GM19025 (cell line): Measurements from ENCODE around the gene YIF1B.
A peak's percentile ranks its signal among the peaks of the same experiment; 100 is the strongest.
"Not testable (repeated sequence)": the region's sequence is repeated elsewhere in the genome, so short reads cannot be mapped to it uniquely, and the experiment has no call there.

Experiments used
- ATAC-seq: cut with Tn5 transposase; IDR thresholded peaks from one replicate; pipeline ENCODE4 v1.9.1; 2021; ENCODE audit warnings: mild to moderate bottlenecking, low read depth, moderate library complexity; ENCODE audit not compliant: unreplicated experiment

YIF1B gene

GRCh38 chr19:38315657-38316476 is at the start of gene YIF1B:
Gene YIF1B, minus strand, starts transcription at chr19:38315947. Its CDS starts 30 bp downstream, at chr19:38315917.
- peak; percentile 82 for ATAC-seq

- ATAC-seq = not testable (repeated sequence)
Measured at GRCh38 chr19:38362946-38363688, 47.4 kb upstream of the YIF1B start.

GRCh38 chr19:38362076-38362945 is 46.6 kb upstream of the YIF1B start:
- no peak for ATAC-seq

GRCh38 chr19:38361633-38362075 is 45.9 kb upstream of the YIF1B start:
- ATAC-seq = no peak

- no peak for ATAC-seq
Measured at GRCh38 chr19:38360839-38361631, 45.3 kb upstream of the YIF1B start.

- ATAC-seq = no peak
Measured at GRCh38 chr19:38360351-38360750, 44.6 kb upstream of the YIF1B start.

GRCh38 chr19:38359242-38360021 is 43.7 kb upstream of the YIF1B start:
- ATAC-seq = no peak

GRCh38 chr19:38358071-38358470 is 42.3 kb upstream of the YIF1B start:
- no peak for ATAC-seq

- ATAC-seq = no peak
Measured at GRCh38 chr19:38355728-38356725, 40.3 kb upstream of the YIF1B start.

GRCh38 chr19:38352611-38353010 is 36.9 kb upstream of the YIF1B start:
- ATAC-seq = no peak

GRCh38 chr19:38351865-38352395 is 36.2 kb upstream of the YIF1B start:
- no peak for ATAC-seq

- ATAC-seq = no peak
Measured at GRCh38 chr19:38350883-38351282, 35.1 kb upstream of the YIF1B start.

GRCh38 chr19:38346837-38347236 is 31.1 kb upstream of the YIF1B start:
- no peak for ATAC-seq

GRCh38 chr19:38340927-38341326 is 25.2 kb upstream of the YIF1B start:
- ATAC-seq = no peak

- not testable (repeated sequence) for ATAC-seq
Measured at GRCh38 chr19:38339011-38339410, 23.3 kb upstream of the YIF1B start.

GRCh38 chr19:38337360-38337653 is 21.6 kb upstream of the YIF1B start:
- no peak for ATAC-seq

GRCh38 chr19:38336638-38337359 is 21.1 kb upstream of the YIF1B start:
- peak; percentile 42 for ATAC-seq
